ENCODE measurements around the gene EHD3.

EHD3 gene

DNA sequence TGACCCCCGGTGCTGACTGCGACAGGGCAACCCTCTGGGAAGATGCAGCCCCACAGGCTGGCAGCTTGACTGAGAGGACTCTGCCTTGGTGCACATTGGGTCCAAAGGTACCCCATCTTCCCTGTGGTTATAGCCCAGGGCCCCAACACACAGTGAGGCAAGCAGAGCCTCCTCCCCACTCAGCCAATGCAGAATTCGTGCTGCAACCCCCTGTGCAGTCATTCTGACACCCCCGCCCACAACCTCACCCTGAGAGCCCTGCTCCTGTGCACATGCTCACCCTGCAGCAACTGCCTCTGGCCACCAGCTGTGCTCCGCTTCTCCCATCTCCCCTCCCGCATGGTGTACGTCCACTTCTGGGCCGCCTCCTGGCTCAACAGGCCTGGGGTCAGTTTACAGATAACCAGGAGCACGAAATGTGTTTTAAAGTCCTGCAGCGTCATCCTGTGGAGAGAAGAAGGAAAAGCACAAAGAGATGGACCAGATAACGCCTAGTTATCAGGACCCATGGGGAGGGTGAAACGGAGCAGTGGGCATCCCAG lies 41.0 kb upstream of the EHD3 start:
- DNase-seq (ENCODE audit: low read depth), result no peak
- TF ChIP-seq, protein P1, sequence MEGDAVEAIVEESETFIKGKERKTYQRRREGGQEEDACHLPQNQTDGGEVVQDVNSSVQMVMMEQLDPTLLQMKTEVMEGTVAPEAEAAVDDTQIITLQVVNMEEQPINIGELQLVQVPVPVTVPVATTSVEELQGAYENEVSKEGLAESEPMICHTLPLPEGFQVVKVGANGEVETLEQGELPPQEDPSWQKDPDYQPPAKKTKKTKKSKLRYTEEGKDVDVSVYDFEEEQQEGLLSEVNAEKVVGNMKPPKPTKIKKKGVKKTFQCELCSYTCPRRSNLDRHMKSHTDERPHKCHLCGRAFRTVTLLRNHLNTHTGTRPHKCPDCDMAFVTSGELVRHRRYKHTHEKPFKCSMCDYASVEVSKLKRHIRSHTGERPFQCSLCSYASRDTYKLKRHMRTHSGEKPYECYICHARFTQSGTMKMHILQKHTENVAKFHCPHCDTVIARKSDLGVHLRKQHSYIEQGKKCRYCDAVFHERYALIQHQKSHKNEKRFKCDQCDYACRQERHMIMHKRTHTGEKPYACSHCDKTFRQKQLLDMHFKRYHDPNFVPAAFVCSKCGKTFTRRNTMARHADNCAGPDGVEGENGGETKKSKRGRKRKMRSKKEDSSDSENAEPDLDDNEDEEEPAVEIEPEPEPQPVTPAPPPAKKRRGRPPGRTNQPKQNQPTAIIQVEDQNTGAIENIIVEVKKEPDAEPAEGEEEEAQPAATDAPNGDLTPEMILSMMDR (conservative IDR thresholded peaks at IDR 0.05; ENCODE audit: low read depth, low read length), result no peak
- H3K4me3 ChIP-seq (ENCODE audit: low read depth, low read length), result no peak overlapping the region

DNA sequence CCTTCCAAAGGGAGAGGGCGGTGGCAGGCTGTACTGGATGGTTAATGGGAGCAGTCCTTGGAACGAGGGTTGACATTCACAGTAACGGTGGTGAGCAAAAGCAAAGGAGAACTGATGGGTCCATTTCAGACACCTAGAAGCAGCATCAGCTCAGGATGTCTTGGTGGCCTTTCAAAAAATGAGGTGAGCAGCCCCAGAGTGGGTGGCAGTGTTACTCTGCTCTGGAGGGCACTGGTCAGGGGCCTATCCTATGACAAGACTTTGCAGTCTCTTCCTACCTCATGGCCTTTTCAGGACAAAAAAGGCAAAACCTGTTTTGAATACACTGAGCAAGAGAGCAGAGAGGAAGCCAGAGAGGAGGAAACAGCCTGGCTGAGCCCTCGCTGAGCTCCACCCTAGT lies 40.1 kb upstream of the EHD3 start:
- DNase-seq (ENCODE audit: low read depth), result no peak
- no peak overlapping the region for H3K4me3 ChIP-seq (ENCODE audit: low read depth, low read length)
- TF ChIP-seq, protein P1 (conservative IDR thresholded peaks at IDR 0.05; ENCODE audit: low read depth, low read length), result no peak

DNA sequence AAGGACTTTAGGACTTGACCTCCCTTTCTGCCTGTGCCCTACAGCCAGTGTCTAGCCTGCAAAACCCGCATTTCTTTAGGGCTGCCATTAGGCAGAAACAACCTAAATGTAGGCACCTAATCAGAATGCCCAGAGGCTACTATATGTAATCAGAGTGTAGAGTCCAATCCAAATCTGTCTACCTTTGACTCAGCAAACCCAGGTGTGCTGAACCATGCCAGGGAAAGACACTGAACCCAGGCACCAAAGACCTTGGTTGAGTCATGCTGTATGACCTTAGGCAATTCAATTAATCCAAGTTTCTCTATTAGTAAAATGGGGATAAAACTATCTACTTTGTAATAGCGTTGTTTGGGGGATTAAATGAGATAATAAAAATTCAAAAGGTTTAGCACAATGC lies 37.3 kb upstream of the EHD3 start:
- no peak for DNase-seq (ENCODE audit: low read depth)
- no peak overlapping the region for H3K4me3 ChIP-seq (ENCODE audit: low read depth, low read length)
- TF ChIP-seq, protein P1 (conservative IDR thresholded peaks at IDR 0.05; ENCODE audit: low read depth, low read length), result no peak

DNA sequence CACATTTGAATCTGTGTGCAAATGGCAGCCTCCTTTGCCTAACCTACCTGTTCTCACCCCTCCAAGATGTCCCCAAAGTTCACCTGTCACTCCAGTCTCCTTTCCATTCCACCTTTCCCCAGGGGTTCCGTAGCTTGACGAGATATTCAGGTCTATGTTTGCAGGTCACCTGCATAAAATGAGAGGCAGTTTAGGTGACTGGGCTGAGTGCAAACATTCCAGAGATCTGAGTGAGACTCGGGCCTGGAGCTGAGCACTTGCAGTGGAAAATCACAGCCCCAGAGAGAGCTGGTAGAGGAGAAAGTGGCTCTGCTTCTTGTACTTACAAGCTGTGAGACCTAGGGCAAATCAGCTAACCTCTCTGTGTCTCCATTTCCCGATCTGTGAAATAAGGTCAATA lies 36.8 kb upstream of the EHD3 start:
- H3K4me3 ChIP-seq (ENCODE audit: low read depth, low read length), result no peak overlapping the region
- DNase-seq (ENCODE audit: low read depth), result no peak
- TF ChIP-seq, protein P1 (conservative IDR thresholded peaks at IDR 0.05; ENCODE audit: low read depth, low read length), result no peak

DNA sequence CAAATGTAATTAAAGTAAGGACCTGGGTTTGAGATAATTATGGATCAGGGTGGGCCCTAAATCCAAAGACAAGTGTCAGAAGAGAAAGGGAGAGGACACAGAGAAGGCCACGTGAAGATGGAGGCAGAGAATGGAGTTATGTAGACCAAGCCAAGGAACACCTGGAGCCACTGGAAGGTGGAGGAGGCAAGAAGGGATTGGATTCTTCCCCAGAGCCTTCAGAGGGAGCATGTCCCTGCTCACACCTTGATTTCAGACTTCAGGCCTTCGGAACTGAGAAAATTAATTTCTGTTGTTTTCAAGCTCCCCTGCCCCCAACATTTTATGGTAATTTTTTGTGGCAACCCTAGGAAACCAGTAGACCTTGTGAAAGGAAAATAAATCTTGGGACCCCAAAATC lies 36.3 kb upstream of the EHD3 start:
- H3K4me3 ChIP-seq (ENCODE audit: low read depth, low read length), result no peak overlapping the region
- TF ChIP-seq, protein P1 (conservative IDR thresholded peaks at IDR 0.05; ENCODE audit: low read depth, low read length), result no peak
- DNase-seq (ENCODE audit: low read depth), result no peak

DNA sequence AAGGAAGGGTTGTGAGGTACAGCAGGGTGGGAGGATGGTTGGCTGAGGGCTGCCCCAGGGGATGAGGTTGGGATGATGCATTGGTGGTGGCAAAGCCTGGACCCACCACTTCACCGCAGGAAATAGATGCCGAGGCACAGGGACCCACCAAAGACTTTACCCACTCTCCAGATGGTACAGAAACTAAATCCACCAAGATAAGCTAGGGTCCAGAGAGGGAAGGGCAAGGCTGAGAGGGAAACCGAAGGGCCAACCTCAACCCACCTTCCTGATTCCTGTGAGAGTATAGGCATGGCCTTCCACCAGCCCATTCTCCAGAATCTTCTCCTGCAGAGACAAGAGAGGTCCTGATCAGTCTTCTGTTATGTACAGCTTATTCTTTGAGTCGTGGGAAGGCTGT lies 34.7 kb upstream of the EHD3 start:
- DNase-seq (ENCODE audit: low read depth), result no peak
- H3K4me3 ChIP-seq (ENCODE audit: low read depth, low read length), result no peak overlapping the region
- TF ChIP-seq, protein P1 (conservative IDR thresholded peaks at IDR 0.05; ENCODE audit: low read depth, low read length), result no peak

DNA sequence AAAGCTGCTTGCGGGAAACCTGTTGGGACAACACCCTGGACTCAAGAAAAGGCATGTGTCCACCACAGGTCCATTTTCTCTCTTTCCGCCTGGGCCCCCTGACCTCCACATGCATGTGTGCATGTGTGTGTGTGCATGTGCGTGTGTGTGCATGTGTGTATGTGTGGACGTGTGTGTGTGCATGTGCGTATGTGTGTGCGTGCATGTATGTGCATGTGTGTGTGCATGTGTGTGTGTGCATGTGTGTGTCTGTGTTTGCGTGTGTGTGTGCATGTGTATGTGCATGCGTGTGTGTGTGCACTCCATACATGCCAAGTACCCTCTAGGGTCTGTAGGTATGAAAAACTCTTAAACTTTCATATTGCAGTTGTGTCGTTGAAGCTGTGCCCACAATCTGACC lies 33.0 kb upstream of the EHD3 start:
- H3K4me3 ChIP-seq (ENCODE audit: low read depth, low read length), result no peak overlapping the region
- DNase-seq (ENCODE audit: low read depth), result no peak
- TF ChIP-seq, protein P1 (conservative IDR thresholded peaks at IDR 0.05; ENCODE audit: low read depth, low read length), result no peak

All from choroid plexus epithelial cell (primary cell).